T-cell (primary cell): ENCODE data around the gene POMZP3. TPM values are rescaled to one million over a fixed set of nuclear protein-coding genes. Genes with fewer than 3 reads are reported as not detected.
"Not testable (repeated sequence)": the region's sequence is repeated elsewhere in the genome, so short reads cannot be mapped to it uniquely, and the experiment has no call there.

Experiments used
- ATAC-seq, 4 experiments: fragments of 200-7000 bp in 3 of 4; fragments of 150-1000 bp in 1 of 4; cut with Tn5 transposase; replicated peaks in 1 of 4; 1 replicate in 3 of 4; 2 replicates in 1 of 4; pipeline ENCODE4 v1.10.0; 2021; ENCODE audit warnings: moderate library complexity in 3 of 4, mild to moderate bottlenecking in 2 of 4, moderate number of reproducible peaks in 1 of 4
- CTCF ChIA-PET, 2 donors: fragments of 300-600 bp; sonication (Branson Sonifier 250); formaldehyde crosslinking; loops; one replicate each; lab custom pipeline; 2022; ENCODE audit warnings: antibody characterized with exemption in 2 of 2; lab: Charles Lee
- POLR2A ChIA-PET, 2 donors: fragments of 300-600 bp; sonication (Branson Sonifier 250); formaldehyde crosslinking; loops; one replicate each; lab custom pipeline; 2022; ENCODE audit warnings: antibody characterized with exemption in 2 of 2; lab: Charles Lee
- DNase-seq, 35 experiments: peaks; one replicate each; pipeline versions ENCODE4 v3.0.0 to v3.0.0-alpha.2; 2013 to 2023
- H3K27ac ChIP-seq: one replicate; pipeline ENCODE4 v1.5.1; 2013; ENCODE audit warnings: low read length
- H3K27me3 ChIP-seq, 2 experiments: replicated peaks in 1 of 2; 1 replicate in 1 of 2; 2 replicates in 1 of 2; pipeline versions ENCODE4 v1.6.1 to v1.7.0; 2013; ENCODE audit warnings: low read length in 1 of 2, mixed read lengths in 1 of 2; ENCODE audit not compliant: control insufficient read depth in 2 of 2, insufficient read depth in 2 of 2; ENCODE audit errors: extremely low read depth in 1 of 2
- H3K36me3 ChIP-seq, 2 donors: 1 replicate in 1 of 2; 2 replicates in 1 of 2; pipeline versions ENCODE4 v1.6.1 to v1.7.0; 2013; ENCODE audit warnings: low read length in 1 of 2; ENCODE audit not compliant: control insufficient read depth in 2 of 2, insufficient read depth in 1 of 2; ENCODE audit errors: extremely low read depth in 1 of 2
- H3K4me1 ChIP-seq, 2 experiments: 1 replicate in 1 of 2; 2 replicates in 1 of 2; pipeline versions ENCODE4 v1.6.1 to v1.7.0; 2013; ENCODE audit warnings: low read length in 2 of 2, mixed read lengths in 1 of 2; ENCODE audit not compliant: insufficient read depth in 2 of 2, control insufficient read depth in 1 of 2; ENCODE audit errors: extremely low read depth in 1 of 2
- H3K4me3 ChIP-seq, 2 donors: 1 replicate in 1 of 2; 2 replicates in 1 of 2; pipeline versions ENCODE4 v1.5.1 to v1.7.0; 2013; ENCODE audit warnings: mild to moderate bottlenecking in 2 of 2, low read length in 1 of 2, moderate library complexity in 1 of 2; ENCODE audit not compliant: control insufficient read depth in 1 of 2; ENCODE audit errors: extremely low read depth in 1 of 2
- H3K9me3 ChIP-seq: 2 replicates; pipeline ENCODE4 v1.7.0; 2013
- H3K27ac Mint-ChIP-seq, 2 donors: one replicate each; pipeline ENCODE4 v1.8.0; 2020 to 2021; ENCODE audit warnings: mild to moderate bottlenecking in 2 of 2, mixed read lengths in 2 of 2
- H3K27me3 Mint-ChIP-seq, 2 donors: one replicate each; pipeline ENCODE4 v1.8.0; 2021 to 2022; ENCODE audit warnings: mixed read lengths in 2 of 2
- H3K36me3 Mint-ChIP-seq: one replicate; pipeline ENCODE4 v1.8.0; 2021; ENCODE audit warnings: mixed read lengths
- H3K4me1 Mint-ChIP-seq, 3 donors: one replicate each; pipeline ENCODE4 v1.8.0; 2020 to 2022; ENCODE audit warnings: mixed read lengths in 3 of 3, mild to moderate bottlenecking in 1 of 3
- H3K4me3 Mint-ChIP-seq, 3 donors: one replicate each; pipeline ENCODE4 v1.8.0; 2020 to 2022; ENCODE audit warnings: mild to moderate bottlenecking in 3 of 3, mixed read lengths in 3 of 3, moderate library complexity in 3 of 3
- H3K9me3 Mint-ChIP-seq, 3 donors: one replicate each; pipeline ENCODE4 v1.8.0; 2020 to 2022; ENCODE audit warnings: mixed read lengths in 3 of 3
- WGBS: methylation state at CpG from one replicate; pipeline ENCODE4 v1.1.5; 2013; ENCODE audit warnings: missing lambda C conversion rate; ENCODE audit not compliant: insufficient coverage; 5-methylcytosine and 5-hydroxymethylcytosine counted together
- total RNA-seq, 35 experiments: library from RNA in 6 of 35; stranded (reverse) in 6 of 35; fragments of 120-200 nt in 1 of 35; gene quantifications; one replicate each; pipeline versions ENCODE4 v1.2.1 to v1.2.4 and lab custom pipeline; 2013 to 2026

Gene POMZP3
- 10 to 100 TPM; 18.6 to 35.7 (median 19.4) TPM for total RNA-seq
- 5.3 TPM for total RNA-seq (2013)
- 2.3 to 18.0 (median 6.7) reads per million in 29 experiments for total RNA-seq (lab: John Stamatoyannopoulos, UW)

- H3K9me3 Mint-ChIP-seq, H3K27me3 ChIP-seq, H3K36me3 Mint-ChIP-seq, H3K27me3 Mint-ChIP-seq, H3K9me3 ChIP-seq, H3K4me1 ChIP-seq, CTCF ChIA-PET, POLR2A ChIA-PET, H3K36me3 ChIP-seq: not testable (repeated sequence)
- DNase-seq (peak in 22 of 35 experiments; percentile 3 to 64 (median 26)), ATAC-seq (peak; percentile 90 to 97 (median 94))
- Mint-ChIP-seq H3K4me3 (peak within 1 kb of the TSS; percentile 81 to 95 (median 89)), H3K27ac (peak within 1 kb of the TSS; percentile 96), H3K4me1 (peaks cover 7 to 14% (median 13%) of the 10 kb centered on the region in 3 donors)
- Histone ChIP-seq H3K4me3 (peak within 1 kb of the TSS; percentile 56 to 64), H3K27ac (peak within 1 kb of the TSS; percentile 71)
- no CpG with 5 or more reads among the region's 78 CpGs for WGBS
Measured at GRCh38 chr7:76626989-76627642, at the start of gene POMZP3. TSS of gene POMZP3 (minus strand) at chr7:76627279. CDS start at chr7:76626064, 1,215 bp downstream.

- H3K36me3 Mint-ChIP-seq, H3K4me1 Mint-ChIP-seq, ATAC-seq, CTCF ChIA-PET, DNase-seq, H3K9me3 ChIP-seq, H3K36me3 ChIP-seq, POLR2A ChIA-PET, H3K4me1 ChIP-seq, H3K27ac Mint-ChIP-seq, H3K27me3 ChIP-seq, H3K4me3 Mint-ChIP-seq, H3K27ac ChIP-seq, H3K4me3 ChIP-seq, H3K9me3 Mint-ChIP-seq: not testable (repeated sequence)
- H3K27me3 Mint-ChIP-seq = peaks cover 22 to 26% of the 10 kb centered on the region in 2 donors
- WGBS = no CpG with 5 or more reads among the region's 2 CpGs
Measured at GRCh38 chr7:76675783-76676182, 48.7 kb upstream of the POMZP3 start.

- H3K27me3 ChIP-seq, H3K9me3 Mint-ChIP-seq, H3K4me3 Mint-ChIP-seq, H3K9me3 ChIP-seq, H3K36me3 Mint-ChIP-seq, H3K27ac Mint-ChIP-seq, DNase-seq, H3K27ac ChIP-seq, H3K4me1 ChIP-seq, H3K36me3 ChIP-seq, CTCF ChIA-PET, H3K4me1 Mint-ChIP-seq, ATAC-seq, POLR2A ChIA-PET, H3K4me3 ChIP-seq: not testable (repeated sequence)
- no CpG with 5 or more reads among the region's 5 CpGs for WGBS
- peaks cover 17 to 20% of the 10 kb centered on the region in 2 donors for H3K27me3 Mint-ChIP-seq
Measured at GRCh38 chr7:76673346-76673745, 46.3 kb upstream of the POMZP3 start.

- H3K36me3 Mint-ChIP-seq, H3K27ac Mint-ChIP-seq, POLR2A ChIA-PET: not testable (repeated sequence)
Measured at GRCh38 chr7:76659212-76659611, 32.1 kb upstream of the POMZP3 start.

GRCh38 chr7:76656425-76656824 lies 29.3 kb upstream of the POMZP3 start:
- H3K27me3 ChIP-seq, H3K4me3 Mint-ChIP-seq, H3K27me3 Mint-ChIP-seq, ATAC-seq, H3K9me3 Mint-ChIP-seq, H3K4me3 ChIP-seq, H3K4me1 ChIP-seq, POLR2A ChIA-PET, CTCF ChIA-PET, H3K27ac ChIP-seq, H3K9me3 ChIP-seq, H3K27ac Mint-ChIP-seq, H3K36me3 Mint-ChIP-seq, DNase-seq, H3K4me1 Mint-ChIP-seq, H3K36me3 ChIP-seq: not testable (repeated sequence)
- 73% methylated on average over 2 of the region's 2 CpGs for WGBS

More at GRCh38 chr7:76659212-76659611, 32.1 kb upstream of the POMZP3 start:
- H3K27me3 Mint-ChIP-seq, DNase-seq, H3K4me3 Mint-ChIP-seq, H3K4me1 ChIP-seq, ATAC-seq, H3K4me1 Mint-ChIP-seq, H3K9me3 Mint-ChIP-seq, H3K36me3 ChIP-seq, H3K27me3 ChIP-seq, H3K27ac ChIP-seq, H3K9me3 ChIP-seq, H3K4me3 ChIP-seq, CTCF ChIA-PET: not testable (repeated sequence)

- H3K36me3 Mint-ChIP-seq, H3K36me3 ChIP-seq, H3K4me3 Mint-ChIP-seq, POLR2A ChIA-PET, CTCF ChIA-PET, ATAC-seq, H3K4me1 Mint-ChIP-seq, H3K9me3 Mint-ChIP-seq, H3K27me3 Mint-ChIP-seq, H3K27me3 ChIP-seq, H3K4me1 ChIP-seq, H3K27ac ChIP-seq, H3K4me3 ChIP-seq, DNase-seq, H3K9me3 ChIP-seq, H3K27ac Mint-ChIP-seq: not testable (repeated sequence)
- WGBS = no CpG with 5 or more reads among the region's 5 CpGs
Measured at GRCh38 chr7:76642620-76643019, 15.5 kb upstream of the POMZP3 start.
